Neural progenitor cell (in vitro differentiated cells): ENCODE results near the gene PLPP6. TPM values are rescaled to one million over a fixed set of nuclear protein-coding genes. Genes with fewer than 3 reads are reported as not detected.
"Not testable (repeated sequence)": the region's sequence is repeated elsewhere in the genome, so short reads cannot be mapped to it uniquely, and the experiment has no call there.

ENCODE experiments used
- DNase-seq: peaks from one replicate; pipeline ENCODE4 v3.0.0-alpha.2; 2016; ENCODE audit warnings: low spot score
- H2AFZ ChIP-seq: fragments of 200-600 bp; sonication (generic); replicated peaks from 2 replicates; pipeline ENCODE4 v1.6.1; 2016; ENCODE audit warnings: antibody characterized with exemption
- H3F3A ChIP-seq: fragments of 200-600 bp; sonication (generic); 2 replicates; pipeline ENCODE4 v1.6.1; 2016; ENCODE audit warnings: antibody characterized with exemption, low read depth
- H3K27ac ChIP-seq: fragments of 200-600 bp; sonication (generic); 2 replicates; pipeline ENCODE4 v1.5.1; 2016; ENCODE audit warnings: mild to moderate bottlenecking
- H3K27me3 ChIP-seq: fragments of 200-600 bp; sonication (generic); 2 replicates; pipeline ENCODE4 v1.6.1; 2016; ENCODE audit warnings: mild to moderate bottlenecking, moderate library complexity
- H3K36me3 ChIP-seq: fragments of 200-600 bp; sonication (generic); 2 replicates; pipeline ENCODE4 v1.5.1; 2016
- H3K4me1 ChIP-seq: fragments of 200-600 bp; sonication (generic); 2 replicates; pipeline ENCODE4 v1.6.1; 2016; ENCODE audit warnings: mixed run types
- H3K4me2 ChIP-seq: fragments of 200-600 bp; sonication (generic); 2 replicates; pipeline ENCODE4 v1.6.1; 2016
- H3K4me3 ChIP-seq: fragments of 200-600 bp; sonication (generic); 2 replicates; pipeline ENCODE4 v1.5.1; 2016
- H3K79me2 ChIP-seq: fragments of 200-600 bp; sonication (generic); 2 replicates; pipeline ENCODE4 v1.6.1; 2016; ENCODE audit warnings: low read depth
- H3K9ac ChIP-seq: fragments of 200-600 bp; sonication (generic); 2 replicates; pipeline ENCODE4 v1.6.1; 2016
- H3K9me3 ChIP-seq: fragments of 200-600 bp; sonication (generic); 2 replicates; pipeline ENCODE4 v1.5.1; 2016; ENCODE audit warnings: low read depth
- H4K20me1 ChIP-seq: fragments of 200-600 bp; sonication (generic); 2 replicates; pipeline ENCODE4 v1.6.1; 2016; ENCODE audit warnings: low read depth
- H3K27ac Mint-ChIP-seq: 3 replicates; pipeline ENCODE4 v1.8.0; 2021; ENCODE audit warnings: mixed read lengths
- H3K27me3 Mint-ChIP-seq: 2 replicates; pipeline ENCODE4 v1.8.0; 2022; ENCODE audit warnings: low read depth, mild to moderate bottlenecking, inconsistent platforms, moderate library complexity, mixed read lengths; ENCODE audit not compliant: insufficient read depth
- H3K36me3 Mint-ChIP-seq: 3 replicates; pipeline ENCODE4 v1.8.0; 2021; ENCODE audit warnings: mixed read lengths
- H3K4me1 Mint-ChIP-seq: 3 replicates; pipeline ENCODE4 v1.8.0; 2021; ENCODE audit warnings: mixed read lengths
- H3K4me3 Mint-ChIP-seq: 3 replicates; pipeline ENCODE4 v1.8.0; 2021; ENCODE audit warnings: mild to moderate bottlenecking, moderate library complexity, mixed read lengths
- H3K9me3 Mint-ChIP-seq: 3 replicates; pipeline ENCODE4 v1.8.0; 2020; ENCODE audit warnings: mixed read lengths
- CTCF ChIP-seq: fragments of 200-600 bp; sonication (generic); IDR thresholded peaks from 2 replicates; pipeline ENCODE4 v1.5.1; 2017; ENCODE audit warnings: antibody characterized with exemption, mild to moderate bottlenecking
- EZH2 ChIP-seq: fragments of 200-600 bp; sonication (generic); IDR thresholded peaks from 2 replicates; pipeline ENCODE4 v1.6.1; 2017; ENCODE audit warnings: antibody characterized with exemption, mild to moderate bottlenecking, moderate library complexity
- EZH2phosphoT487 ChIP-seq: fragments of 200-600 bp; sonication (generic); IDR thresholded peaks from 2 replicates; pipeline ENCODE4 v1.6.1; 2017; ENCODE audit warnings: antibody characterized with exemption
- total RNA-seq: library from RNA; depleted of rRNA; stranded (reverse); fragments of >200 nt; gene quantifications from 2 replicates; pipeline ENCODE4 v1.2.3, GENCODE V29; 2015; ENCODE audit warnings: low replicate concordance

PLPP6 gene
- total RNA-seq, 1 donor from 2014 or later, result 11.1 TPM

- no peaks in the 10 kb centered on the region for H3F3A ChIP-seq
- no peak overlapping the region for H3K4me2 ChIP-seq
- no peaks in the 10 kb centered on the region for H3K9me3 ChIP-seq
- Mint-ChIP-seq H3K4me1 (no peaks in the 10 kb centered on the region), H3K27me3 (no peaks in the 10 kb centered on the region), H3K4me3 (no peak overlapping the region), H3K36me3 (no peaks in the 10 kb centered on the region), H3K27ac (no peak overlapping the region), H3K9me3 (no peaks in the 10 kb centered on the region)
- H3K4me3 ChIP-seq, result no peak overlapping the region
- no peaks in the 10 kb centered on the region for H3K4me1 ChIP-seq
- TF ChIP-seq EZH2, result no peak
- no peak for TF ChIP-seq EZH2phosphoT487
- TF ChIP-seq CTCF, result no peak
- DNase-seq, result no peak
- no peaks in the 10 kb centered on the region for H3K36me3 ChIP-seq
- no peaks in the 10 kb centered on the region for H3K79me2 ChIP-seq
- H3K27ac ChIP-seq, result no peak overlapping the region
- H4K20me1 ChIP-seq, result no peaks in the 10 kb centered on the region
- no peaks in the 10 kb centered on the region for H3K27me3 ChIP-seq
- H2AFZ ChIP-seq, result no peak overlapping the region
- no peak overlapping the region for H3K9ac ChIP-seq
Observed at GRCh38 chr9:4656621-4657020, 5.5 kb upstream of the PLPP6 start.

GRCh38 chr9:4657426-4658159 is 4.5 kb upstream of the PLPP6 start:
- Histone ChIP-seq H3K4me2 (no peak overlapping the region), H3K79me2 (no peaks in the 10 kb centered on the region), H3K9ac (no peak overlapping the region), H3K36me3 (no peaks in the 10 kb centered on the region), H3K27ac (no peak overlapping the region), H3K27me3 (no peaks in the 10 kb centered on the region), H3F3A (no peaks in the 10 kb centered on the region), H3K4me3 (no peak overlapping the region), H3K4me1 (no peaks in the 10 kb centered on the region), H3K9me3 (no peaks in the 10 kb centered on the region), H2AFZ (no peak overlapping the region), H4K20me1 (no peaks in the 10 kb centered on the region)
- H3K9me3 Mint-ChIP-seq, result no peaks in the 10 kb centered on the region
- no peaks in the 10 kb centered on the region for H3K36me3 Mint-ChIP-seq
- H3K27me3 Mint-ChIP-seq, result no peaks in the 10 kb centered on the region
- H3K4me1 Mint-ChIP-seq, result peaks cover 5% of the 10 kb centered on the region
- H3K27ac Mint-ChIP-seq, result no peak overlapping the region
- TF ChIP-seq EZH2phosphoT487 (no peak), CTCF (no peak), EZH2 (no peak)
- no peak overlapping the region for H3K4me3 Mint-ChIP-seq
- no peak for DNase-seq

GRCh38 chr9:4660665-4661064 is 1.4 kb upstream of the PLPP6 start:
- not testable (repeated sequence) for H3K27ac ChIP-seq, H3K27me3 Mint-ChIP-seq, H3K4me1 ChIP-seq, H3K36me3 Mint-ChIP-seq, H3K9ac ChIP-seq, H3K36me3 ChIP-seq, H4K20me1 ChIP-seq, H3K79me2 ChIP-seq, H2AFZ ChIP-seq, DNase-seq, H3K9me3 ChIP-seq, H3K9me3 Mint-ChIP-seq, H3K4me3 ChIP-seq, H3K27ac Mint-ChIP-seq, H3K4me3 Mint-ChIP-seq, H3K27me3 ChIP-seq, H3K4me2 ChIP-seq
- H3F3A ChIP-seq, result peaks cover 15% of the 10 kb centered on the region
- H3K4me1 Mint-ChIP-seq, result peaks cover 28% of the 10 kb centered on the region

- Mint-ChIP-seq H3K4me1 (peaks cover 32% of the 10 kb centered on the region), H3K27me3 (no peaks in the 10 kb centered on the region), H3K9me3 (no peaks in the 10 kb centered on the region), H3K27ac (no peak overlapping the region), H3K36me3 (no peaks in the 10 kb centered on the region), H3K4me3 (peak overlapping the region; percentile 89)
- no peak overlapping the region for H3K9ac ChIP-seq
- H3K4me2 ChIP-seq, result no peak overlapping the region
- H3K27ac ChIP-seq, result no peak overlapping the region
- H3K9me3 ChIP-seq, result no peaks in the 10 kb centered on the region
- TF ChIP-seq CTCF (no peak), EZH2phosphoT487 (no peak), EZH2 (no peak)
- H3K4me1 ChIP-seq, result peaks cover 7% of the 10 kb centered on the region
- no peaks in the 10 kb centered on the region for H3K36me3 ChIP-seq
- no peak overlapping the region for H2AFZ ChIP-seq
- peaks cover 16% of the 10 kb centered on the region for H3F3A ChIP-seq
- peaks cover 7% of the 10 kb centered on the region for H3K27me3 ChIP-seq
- H3K4me3 ChIP-seq, result no peak overlapping the region
- DNase-seq, result no peak
- H3K79me2 ChIP-seq, result no peaks in the 10 kb centered on the region
- H4K20me1 ChIP-seq, result no peaks in the 10 kb centered on the region
Observed at GRCh38 chr9:4661165-4661564, 929 bp upstream of the PLPP6 start.
